ENCODE data around the gene CYREN. TPM values are rescaled to one million over a fixed set of nuclear protein-coding genes. Genes with fewer than 3 reads are reported as not detected.

Gene CYREN
- total and polyA plus RNA-seq, 2 experiments from 2014 or later, result 43.3 to 45.9 TPM

DNA sequence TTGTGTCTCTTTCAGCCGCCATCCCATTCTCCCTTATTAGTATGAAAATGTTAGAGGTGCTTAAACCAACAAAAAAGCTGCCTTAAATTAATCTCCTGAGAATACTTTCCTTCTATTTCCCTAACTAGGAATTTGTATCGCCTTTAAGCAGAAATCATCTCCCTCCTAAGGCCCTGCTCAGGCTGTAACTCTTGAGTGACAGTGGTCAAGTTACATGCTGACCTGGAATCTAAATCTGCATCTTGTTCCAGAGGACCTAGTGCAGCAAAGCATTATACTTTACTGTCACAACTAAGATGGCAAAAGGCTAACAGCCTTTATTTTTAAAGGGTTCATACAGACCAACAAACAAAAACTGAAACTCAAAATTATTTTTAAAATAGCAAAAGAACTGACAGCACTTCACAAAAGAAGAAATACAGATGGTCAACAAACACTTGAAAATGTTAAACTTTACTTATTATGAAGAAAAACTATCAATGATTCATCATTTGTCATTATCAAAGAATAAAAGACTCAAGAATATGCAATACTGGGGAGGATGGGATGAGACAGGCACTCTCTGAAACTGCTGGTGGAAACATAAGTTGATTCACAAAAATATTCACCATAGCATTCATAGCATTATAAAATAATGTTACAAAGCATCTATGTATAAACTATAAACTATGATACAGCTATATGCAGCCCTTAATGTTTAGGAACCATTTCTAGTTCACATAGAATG lies 11.0 kb downstream of the CYREN start:
- H3K27ac ChIP-seq, result peak overlapping the region; percentile 67
- peaks cover 10% of the 10 kb centered on the region for H3K4me1 ChIP-seq (ENCODE audit: low read depth)
- TF ChIP-seq, protein P1, sequence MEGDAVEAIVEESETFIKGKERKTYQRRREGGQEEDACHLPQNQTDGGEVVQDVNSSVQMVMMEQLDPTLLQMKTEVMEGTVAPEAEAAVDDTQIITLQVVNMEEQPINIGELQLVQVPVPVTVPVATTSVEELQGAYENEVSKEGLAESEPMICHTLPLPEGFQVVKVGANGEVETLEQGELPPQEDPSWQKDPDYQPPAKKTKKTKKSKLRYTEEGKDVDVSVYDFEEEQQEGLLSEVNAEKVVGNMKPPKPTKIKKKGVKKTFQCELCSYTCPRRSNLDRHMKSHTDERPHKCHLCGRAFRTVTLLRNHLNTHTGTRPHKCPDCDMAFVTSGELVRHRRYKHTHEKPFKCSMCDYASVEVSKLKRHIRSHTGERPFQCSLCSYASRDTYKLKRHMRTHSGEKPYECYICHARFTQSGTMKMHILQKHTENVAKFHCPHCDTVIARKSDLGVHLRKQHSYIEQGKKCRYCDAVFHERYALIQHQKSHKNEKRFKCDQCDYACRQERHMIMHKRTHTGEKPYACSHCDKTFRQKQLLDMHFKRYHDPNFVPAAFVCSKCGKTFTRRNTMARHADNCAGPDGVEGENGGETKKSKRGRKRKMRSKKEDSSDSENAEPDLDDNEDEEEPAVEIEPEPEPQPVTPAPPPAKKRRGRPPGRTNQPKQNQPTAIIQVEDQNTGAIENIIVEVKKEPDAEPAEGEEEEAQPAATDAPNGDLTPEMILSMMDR (IDR thresholded peaks at IDR 0.05; ENCODE audit: low read depth, low read length), result no peak
- H3K36me3 ChIP-seq, result no peaks in the 10 kb centered on the region
- no peak overlapping the region for H3K4me3 ChIP-seq
- DNase-seq (ENCODE audit: low read depth in 1 of 2, low spot score in 1 of 2), result no peak
- no peaks in the 10 kb centered on the region for H3K27me3 ChIP-seq
- H3K9me3 ChIP-seq (ENCODE audit: low read depth), result no peaks in the 10 kb centered on the region

DNA sequence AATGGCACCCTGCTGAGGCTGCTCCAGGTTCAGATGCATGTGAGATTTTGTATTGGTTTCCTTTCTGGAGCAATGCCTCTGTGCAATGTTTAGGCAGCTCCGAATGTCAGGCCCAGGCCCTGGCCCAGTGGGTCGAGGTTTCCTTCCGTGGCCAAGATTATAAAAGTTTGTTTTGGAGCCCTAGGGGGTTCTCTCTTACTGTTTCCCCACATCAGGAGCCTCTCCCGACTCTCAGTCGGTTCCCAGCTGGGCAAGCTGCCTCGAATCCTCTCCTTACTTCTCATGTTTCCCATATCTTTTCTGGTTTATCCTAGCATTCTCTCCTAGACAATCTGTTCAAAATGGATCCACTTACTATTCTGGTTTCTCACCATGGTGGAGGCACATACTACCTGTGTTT lies 11.6 kb downstream of the CYREN start:
- Histone ChIP-seq H3K4me3 (no peak overlapping the region), H3K27me3 (no peaks in the 10 kb centered on the region), H3K36me3 (no peaks in the 10 kb centered on the region), H3K27ac (no peak overlapping the region), H3K4me1 (ENCODE audit: low read depth) (peaks cover 10% of the 10 kb centered on the region), H3K9me3 (ENCODE audit: low read depth) (no peaks in the 10 kb centered on the region)
- no peak for DNase-seq (ENCODE audit: low read depth in 1 of 2, low spot score in 1 of 2)
- TF ChIP-seq, protein P1 (IDR thresholded peaks at IDR 0.05; ENCODE audit: low read depth, low read length), result no peak

DNA sequence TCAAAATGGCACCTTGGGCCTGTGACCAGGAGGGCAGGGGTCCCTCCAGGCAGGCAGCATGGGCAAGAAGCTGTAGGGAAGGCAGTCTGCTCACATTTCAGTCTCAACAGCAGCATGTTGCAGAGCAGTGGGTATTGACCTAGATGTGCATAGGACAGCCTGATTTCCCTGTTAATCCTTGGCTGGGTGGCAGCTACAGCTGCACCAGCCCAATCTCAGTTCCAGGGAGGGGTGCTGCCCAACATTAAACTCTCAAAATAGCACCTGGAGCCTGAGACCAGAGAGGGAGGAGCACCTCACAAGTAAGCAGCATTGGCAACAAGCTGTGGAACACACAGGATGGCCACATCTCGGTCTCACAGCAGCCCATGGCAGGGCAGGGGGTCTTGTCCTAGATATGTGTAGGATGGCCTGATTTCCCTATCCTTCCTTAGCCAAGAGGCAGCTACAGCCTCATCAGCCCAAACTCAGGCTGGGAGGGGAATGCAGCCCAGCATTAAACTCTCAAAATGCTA lies 12.3 kb downstream of the CYREN start:
- TF ChIP-seq, protein P1 (IDR thresholded peaks at IDR 0.05; ENCODE audit: low read depth, low read length), result no peak
- Histone ChIP-seq H3K36me3 (no peaks in the 10 kb centered on the region), H3K9me3 (ENCODE audit: low read depth) (no peaks in the 10 kb centered on the region), H3K27ac (no peak overlapping the region), H3K4me3 (no peak overlapping the region), H3K27me3 (no peaks in the 10 kb centered on the region), H3K4me1 (ENCODE audit: low read depth) (peaks cover 10% of the 10 kb centered on the region)
- no peak for DNase-seq (ENCODE audit: low read depth in 1 of 2, low spot score in 1 of 2)

DNA sequence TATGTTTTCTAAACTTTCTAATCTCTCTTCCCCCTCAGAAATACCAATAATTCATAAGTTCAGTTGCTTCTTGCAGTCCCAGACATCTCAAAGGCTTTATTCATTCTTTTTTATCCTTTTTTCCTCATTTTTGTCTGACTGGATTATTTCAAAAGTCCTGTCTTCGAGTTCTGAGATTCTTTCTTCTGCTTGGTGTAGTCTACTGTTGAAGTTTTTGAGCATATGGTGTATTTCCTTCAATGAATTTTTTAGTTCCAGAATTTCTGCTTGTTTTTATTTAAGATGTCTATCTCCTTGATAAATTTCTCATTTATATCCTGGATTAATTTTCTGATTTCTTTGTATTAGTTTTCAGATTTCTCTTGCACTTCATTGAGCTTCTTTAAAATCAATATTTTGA lies 14.2 kb downstream of the CYREN start:
- H3K4me3 ChIP-seq, result no peak overlapping the region
- no peak for DNase-seq (ENCODE audit: low read depth in 1 of 2, low spot score in 1 of 2)
- TF ChIP-seq, protein P1 (IDR thresholded peaks at IDR 0.05; ENCODE audit: low read depth, low read length), result no peak
- H3K27ac ChIP-seq, result no peak overlapping the region
- no peaks in the 10 kb centered on the region for H3K9me3 ChIP-seq (ENCODE audit: low read depth)
- no peaks in the 10 kb centered on the region for H3K27me3 ChIP-seq
- peaks cover 10% of the 10 kb centered on the region for H3K4me1 ChIP-seq (ENCODE audit: low read depth)
- H3K36me3 ChIP-seq, result no peaks in the 10 kb centered on the region

DNA sequence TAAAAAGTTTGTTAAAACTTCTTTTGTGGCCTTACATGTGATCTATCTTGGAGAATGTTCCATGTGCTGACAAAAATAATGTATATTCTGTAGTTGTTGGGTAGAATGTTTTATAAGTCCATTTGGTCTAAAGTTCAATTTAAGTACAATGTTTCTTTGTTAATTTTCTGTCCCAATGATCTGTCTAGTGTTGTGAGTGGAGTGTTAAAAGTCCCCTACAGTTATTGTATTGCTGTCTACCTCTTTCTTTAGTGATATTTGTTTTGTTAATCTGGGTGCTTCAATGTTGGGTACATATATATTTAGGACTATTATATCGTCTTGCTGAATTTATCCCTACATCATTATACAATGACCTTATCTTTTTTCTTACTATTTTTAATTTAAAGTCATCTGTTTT lies 15.8 kb downstream of the CYREN start:
- Histone ChIP-seq H3K27ac (no peak overlapping the region), H3K4me1 (ENCODE audit: low read depth) (no peaks in the 10 kb centered on the region), H3K9me3 (ENCODE audit: low read depth) (no peaks in the 10 kb centered on the region), H3K36me3 (no peaks in the 10 kb centered on the region), H3K27me3 (no peaks in the 10 kb centered on the region), H3K4me3 (no peak overlapping the region)
- no peak for DNase-seq (ENCODE audit: low read depth in 1 of 2, low spot score in 1 of 2)
- TF ChIP-seq, protein P1 (IDR thresholded peaks at IDR 0.05; ENCODE audit: low read depth, low read length), result no peak

Data from cardiac muscle cell (in vitro differentiated cells and primary cell).